AG04450 (cell line): ENCODE results near the gene MED27. TPM values are rescaled to one million over a fixed set of nuclear protein-coding genes. Genes with fewer than 3 reads are reported as not detected.

Experiments used
- CTCF ChIA-PET: fragments of 300-600, 350-600 bp; formaldehyde crosslinking; extraction: SDS; loops from one replicate; lab custom pipeline; 2022; ENCODE audit warnings: antibody characterized with exemption, inconsistent platforms; lab: Charles Lee
- POLR2A ChIA-PET: fragments of 350-600 bp; formaldehyde crosslinking; extraction: SDS; loops from one replicate; lab custom pipeline; 2021; ENCODE audit warnings: antibody characterized with exemption, inconsistent platforms; lab: Yijun Ruan, JAX
- DNase-seq: peaks from one replicate; pipeline ENCODE4 v3.0.0-alpha.2; 2011; ENCODE audit warnings: low read depth, low spot score
- H3K27ac ChIP-seq: one replicate; pipeline ENCODE4 v1.5.1; 2012; ENCODE audit warnings: low read depth, low read length, control low read depth
- H3K27me3 ChIP-seq: one replicate; pipeline ENCODE4 v1.6.0; 2012; ENCODE audit warnings: low read length; ENCODE audit not compliant: control insufficient read depth, insufficient read depth
- H3K4me3 ChIP-seq: 2 replicates; pipeline ENCODE4 v1.5.1; 2011; ENCODE audit warnings: mild to moderate bottlenecking, low read depth, low read length, control low read depth
- H3K9me3 ChIP-seq: 2 replicates; pipeline ENCODE4 v1.5.1; 2012; ENCODE audit warnings: low read length; ENCODE audit not compliant: control insufficient read depth, insufficient read depth
- polyA plus RNA-seq: library from polyadenylated mRNA; depleted of rRNA; stranded (reverse); fragments of >200 nt; gene quantifications from 2 replicates; pipeline ENCODE4 v1.2.3, GENCODE V29; 2011
- TF ChIP-seq, protein P1 (sequence below): IDR thresholded peaks from 2 replicates; pipeline ENCODE4 v1.5.1; 2011; ENCODE audit warnings: low read depth, low read length, control low read depth, inconsistent platforms

The MED27 gene
- polyA plus RNA-seq, 1 experiment, result 36.6 TPM

DNA sequence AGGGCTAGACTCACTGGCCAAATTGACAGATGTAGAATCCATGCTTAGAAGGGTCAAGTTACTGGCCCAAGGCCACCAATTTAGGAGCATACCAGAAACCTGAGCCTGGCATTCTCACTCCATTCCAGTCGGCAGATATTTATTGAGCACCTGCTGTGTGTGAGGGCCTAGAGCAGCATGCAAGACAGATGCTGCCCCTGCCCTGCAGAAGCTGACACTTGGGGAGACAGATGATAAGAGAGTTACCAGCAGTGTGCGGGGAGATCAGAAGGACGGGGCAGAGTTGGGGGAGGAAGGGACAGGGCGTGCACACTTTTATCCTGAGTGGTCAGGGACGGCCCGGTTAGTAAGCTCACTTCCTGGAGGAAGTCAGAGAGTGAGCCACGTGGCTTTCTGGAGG is 228.3 kb downstream of the MED27 start:
- ChIA-PET POLR2A (no interaction called here), CTCF (no interaction called here)
- TF ChIP-seq, protein P1, sequence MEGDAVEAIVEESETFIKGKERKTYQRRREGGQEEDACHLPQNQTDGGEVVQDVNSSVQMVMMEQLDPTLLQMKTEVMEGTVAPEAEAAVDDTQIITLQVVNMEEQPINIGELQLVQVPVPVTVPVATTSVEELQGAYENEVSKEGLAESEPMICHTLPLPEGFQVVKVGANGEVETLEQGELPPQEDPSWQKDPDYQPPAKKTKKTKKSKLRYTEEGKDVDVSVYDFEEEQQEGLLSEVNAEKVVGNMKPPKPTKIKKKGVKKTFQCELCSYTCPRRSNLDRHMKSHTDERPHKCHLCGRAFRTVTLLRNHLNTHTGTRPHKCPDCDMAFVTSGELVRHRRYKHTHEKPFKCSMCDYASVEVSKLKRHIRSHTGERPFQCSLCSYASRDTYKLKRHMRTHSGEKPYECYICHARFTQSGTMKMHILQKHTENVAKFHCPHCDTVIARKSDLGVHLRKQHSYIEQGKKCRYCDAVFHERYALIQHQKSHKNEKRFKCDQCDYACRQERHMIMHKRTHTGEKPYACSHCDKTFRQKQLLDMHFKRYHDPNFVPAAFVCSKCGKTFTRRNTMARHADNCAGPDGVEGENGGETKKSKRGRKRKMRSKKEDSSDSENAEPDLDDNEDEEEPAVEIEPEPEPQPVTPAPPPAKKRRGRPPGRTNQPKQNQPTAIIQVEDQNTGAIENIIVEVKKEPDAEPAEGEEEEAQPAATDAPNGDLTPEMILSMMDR, result no peak
- DNase-seq, result no peak
- Histone ChIP-seq H3K27me3 (peaks cover 9% of the 10 kb centered on the region), H3K27ac (no peak overlapping the region), H3K9me3 (no peaks in the 10 kb centered on the region; the same call in 1 of the 2 replicates), H3K4me3 (no peak overlapping the region)

DNA sequence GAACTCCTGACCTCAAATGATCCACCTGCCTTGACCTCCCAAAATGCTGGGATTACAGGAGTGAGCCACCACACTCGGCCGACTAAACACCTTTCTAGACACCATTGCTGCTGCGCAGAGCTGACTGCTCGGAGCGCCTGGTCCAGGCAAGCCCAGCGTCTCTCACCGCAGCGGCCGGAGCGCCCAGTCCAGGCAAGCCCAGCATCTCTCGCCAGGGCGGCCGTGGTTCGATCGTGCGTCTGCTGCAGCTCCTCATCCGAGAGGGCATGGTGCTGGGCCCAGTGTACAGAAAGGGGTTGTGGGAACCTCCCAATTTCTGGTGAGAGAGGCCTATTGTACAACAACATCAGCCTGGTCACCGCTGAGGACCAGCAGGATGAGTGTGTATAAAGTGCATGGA is 230.3 kb downstream of the MED27 start:
- POLR2A ChIA-PET, result no interaction called here

DNA sequence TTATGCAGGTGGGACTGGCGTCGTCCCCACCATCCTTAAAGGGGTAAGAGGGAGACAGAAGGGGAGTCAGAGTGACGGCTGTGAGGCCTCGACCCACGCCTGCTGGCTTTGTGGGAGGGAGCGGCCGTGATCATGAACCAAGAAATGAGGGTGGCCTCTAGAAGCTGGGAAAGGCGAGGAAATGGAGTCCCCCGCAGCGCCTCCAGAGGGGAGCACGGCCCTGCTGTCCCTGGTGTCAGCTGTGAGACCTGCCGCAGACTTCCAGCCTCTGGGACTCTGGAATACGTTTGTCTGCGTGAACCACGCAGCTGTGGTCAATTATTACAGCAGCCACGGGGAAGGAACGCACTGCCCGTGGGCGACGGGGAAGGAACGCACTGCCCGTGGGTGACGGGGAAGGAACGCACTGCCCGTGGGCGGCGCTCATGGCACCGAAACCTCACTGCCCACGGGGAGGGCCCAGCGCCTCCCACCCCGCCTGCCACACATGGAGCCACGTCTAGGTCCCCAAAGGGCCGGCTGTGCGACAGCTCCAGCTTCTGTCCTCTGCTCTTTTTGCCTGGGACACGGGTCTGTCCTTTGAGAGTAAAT is 231.0 kb downstream of the MED27 start:
- no peaks in the 10 kb centered on the region; the same call in 1 of the 2 replicates for H3K9me3 ChIP-seq
- POLR2A ChIA-PET, result no interaction called here
- peaks cover 22% of the 10 kb centered on the region for H3K27me3 ChIP-seq
- no peak overlapping the region for H3K4me3 ChIP-seq
- TF ChIP-seq, protein P1, result no peak
- CTCF ChIA-PET, result no interaction called here
- no peak overlapping the region for H3K27ac ChIP-seq
- DNase-seq, result no peak

More for the DNA sequence above, 230.3 kb downstream of the MED27 start:
- CTCF ChIA-PET, result no interaction called here
- Histone ChIP-seq H3K9me3 (no peaks in the 10 kb centered on the region; the same call in 1 of the 2 replicates), H3K27ac (no peak overlapping the region), H3K27me3 (peaks cover 20% of the 10 kb centered on the region), H3K4me3 (no peak overlapping the region)
- TF ChIP-seq, protein P1, result no peak
- DNase-seq, result no peak

DNA sequence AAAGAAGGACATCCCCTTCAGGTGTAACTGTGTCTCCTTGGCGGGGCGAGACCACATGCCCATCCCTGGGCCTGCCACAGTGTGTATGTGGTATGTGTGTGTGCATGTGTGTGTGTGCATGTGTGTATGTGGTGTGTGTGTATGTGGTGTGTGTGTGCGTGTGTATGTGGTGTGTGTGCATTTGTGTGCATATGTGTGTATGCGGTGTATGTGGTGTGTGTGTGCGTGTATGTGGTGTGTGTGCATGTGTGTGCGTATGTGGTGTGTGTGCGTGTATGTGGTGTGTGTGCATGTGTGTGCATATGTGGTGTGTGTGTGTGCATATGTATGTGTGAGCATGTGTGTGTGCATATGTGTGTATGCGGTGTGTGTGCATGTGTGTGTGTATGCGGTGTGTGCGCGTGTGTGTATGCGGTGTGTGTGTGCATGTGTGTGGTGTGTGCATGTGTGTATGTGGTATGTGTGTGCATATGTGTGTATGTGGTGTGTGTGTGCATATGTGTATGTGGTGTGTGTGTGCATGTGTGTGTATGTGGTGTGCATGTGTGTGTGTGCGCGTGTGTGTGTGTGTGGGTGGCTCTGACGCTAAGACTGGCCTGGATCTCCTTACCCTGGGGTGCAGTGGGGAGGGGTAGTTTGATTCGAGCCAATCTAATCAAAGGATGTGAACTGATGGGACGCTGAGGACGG is 231.9 kb downstream of the MED27 start:
- CTCF ChIA-PET, result no interaction called here
- TF ChIP-seq, protein P1, result no peak
- Histone ChIP-seq H3K4me3 (no peak overlapping the region), H3K27ac (no peak overlapping the region), H3K27me3 (peaks cover 26% of the 10 kb centered on the region), H3K9me3 (no peaks in the 10 kb centered on the region; the same call in 1 of the 2 replicates)
- POLR2A ChIA-PET, result no interaction called here
- no peak for DNase-seq
